LoVo (cell line): ENCODE results near the gene ZNF284.
"Not testable (repeated sequence)": the region's sequence is repeated elsewhere in the genome, so short reads cannot be mapped to it uniquely, and the experiment has no call there.

Experiments used
- DNase-seq: peaks from one replicate; pipeline ENCODE4 v3.0.0-alpha.2; 2016; ENCODE audit warnings: low spot score

The ZNF284 gene

DNA sequence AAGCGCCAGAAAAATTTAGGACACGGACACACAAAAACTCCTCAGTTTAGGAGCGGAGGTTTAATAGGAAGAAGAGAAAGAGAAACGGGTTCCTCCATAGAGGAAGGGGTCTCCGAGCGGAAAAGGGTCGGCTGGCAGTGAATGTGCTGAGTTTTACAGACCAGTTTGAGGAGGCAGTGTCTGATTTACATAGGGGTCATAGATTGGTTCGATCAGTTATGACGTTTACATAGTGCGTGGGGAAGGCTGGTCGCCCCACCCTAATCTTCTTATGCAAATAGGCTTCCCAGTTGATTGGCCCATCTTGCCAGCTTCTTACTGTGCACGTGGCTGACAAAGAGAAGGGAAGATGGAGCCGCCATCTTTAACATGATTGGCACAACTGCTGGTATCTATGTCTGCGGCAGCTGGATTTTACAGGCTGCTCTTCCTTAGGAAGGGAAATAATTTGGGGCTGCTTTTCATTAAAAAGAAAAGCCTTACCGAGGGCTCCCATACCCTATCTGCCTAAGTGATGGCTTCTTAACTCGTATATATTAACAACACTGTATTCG, 40.0 kb downstream of the ZNF284 start:
- DNase-seq = no peak

DNA sequence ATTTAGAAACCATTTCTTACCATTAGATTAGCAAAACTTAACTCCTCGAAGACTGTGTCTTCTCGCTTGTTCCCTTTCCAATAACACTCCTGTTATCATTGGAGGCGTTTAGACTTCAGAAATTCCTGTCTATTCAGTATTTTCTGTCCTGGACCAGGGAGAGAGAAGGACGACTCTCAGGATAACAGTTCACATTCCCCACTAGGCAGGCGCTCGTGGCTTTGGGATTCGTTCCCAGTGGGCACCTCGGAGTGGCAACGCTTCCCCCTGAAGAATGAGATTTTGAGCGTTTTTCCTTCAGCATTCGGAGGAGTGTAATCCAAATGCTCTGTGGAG, 40.8 kb downstream of the ZNF284 start:
- no peak for DNase-seq

DNA sequence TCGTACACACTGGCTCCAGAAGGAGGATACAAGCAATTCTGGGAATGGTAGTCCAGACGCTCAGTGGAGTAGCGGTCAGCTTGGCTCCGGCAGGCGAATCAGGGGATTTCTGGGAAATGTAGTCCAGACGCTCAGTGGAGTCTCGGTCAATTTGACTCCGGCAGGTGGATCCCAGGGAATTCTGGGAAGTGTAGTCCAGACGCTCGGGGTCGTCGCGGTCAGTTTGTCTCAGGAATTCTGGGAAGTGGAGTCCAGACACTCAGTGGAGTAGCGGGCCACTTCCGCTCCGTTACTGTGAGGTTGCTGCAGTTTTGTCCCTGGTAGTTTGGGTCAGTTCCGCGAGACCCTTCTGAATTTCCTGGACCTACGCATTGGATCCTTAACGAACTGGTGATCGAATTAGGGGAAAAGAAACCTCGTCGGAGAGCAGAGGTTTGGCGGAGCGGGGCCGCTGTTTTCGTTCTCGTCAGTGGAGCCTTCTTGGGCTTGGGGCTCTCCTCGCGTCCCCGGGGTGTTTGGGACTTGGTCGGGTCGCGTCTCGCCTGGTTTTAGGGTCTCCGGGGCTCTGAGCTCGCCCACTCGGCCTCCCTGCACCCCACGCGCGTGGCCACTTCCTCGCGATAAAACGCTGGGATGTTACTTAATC, 41.3 kb downstream of the ZNF284 start, which contains the start of gene ZNF225:
TSS of gene ZNF225 (plus strand) at position 262 of the 646 bp plus-strand sequence. CDS start 2,429 bp downstream, outside the sequence.
- peak; percentile 87 for DNase-seq

DNA sequence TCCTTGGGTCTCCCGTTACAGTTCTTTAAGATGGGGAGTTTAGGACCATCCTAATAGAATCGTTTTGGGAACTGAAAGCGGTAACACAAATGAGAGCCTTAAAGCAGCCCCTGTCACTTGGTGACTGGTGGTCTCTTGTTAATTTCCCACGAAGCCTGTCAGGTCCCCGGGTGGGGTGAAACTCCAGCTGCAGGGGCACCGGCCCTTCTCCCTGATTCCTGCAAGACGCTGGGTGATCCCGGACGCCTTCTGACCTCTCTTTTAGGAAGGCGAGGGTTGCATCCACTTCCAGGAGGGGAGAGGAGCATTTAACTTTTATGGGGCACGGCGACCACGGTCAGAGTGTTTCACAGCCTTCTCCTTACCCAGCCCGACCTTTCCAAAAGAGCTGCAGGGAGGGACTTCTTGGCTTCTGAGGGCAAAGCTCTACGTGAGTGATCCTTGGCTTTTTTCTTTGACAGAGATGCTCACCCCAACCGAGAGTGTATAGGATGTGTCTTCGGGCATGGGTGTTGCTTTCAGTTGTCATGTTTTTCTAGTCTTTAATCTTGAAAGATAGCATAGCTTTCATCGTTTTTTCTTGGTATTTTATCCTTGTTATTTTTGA, 41.9 kb downstream of the ZNF284 start:
- DNase-seq = no peak

DNA sequence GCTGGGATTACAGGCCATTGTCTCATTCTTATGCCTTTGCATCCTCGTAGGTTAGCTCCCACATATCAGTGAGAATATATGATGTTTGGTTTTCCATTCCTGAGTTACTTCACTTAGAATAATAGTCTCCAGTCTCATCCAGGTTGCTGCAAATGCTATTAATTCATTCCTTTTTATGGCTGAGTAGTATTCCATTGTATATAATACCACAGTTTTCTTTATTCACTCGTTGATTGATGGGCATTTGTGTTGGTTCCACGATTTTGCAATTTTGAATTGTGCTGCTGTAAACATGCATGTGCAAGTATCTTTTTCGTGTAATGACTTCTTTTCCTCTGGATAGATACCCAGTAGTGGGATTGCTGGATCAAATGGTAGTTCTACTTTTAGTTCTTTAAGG, 49.2 kb downstream of the ZNF284 start:
- DNase-seq = not testable (repeated sequence)

DNA sequence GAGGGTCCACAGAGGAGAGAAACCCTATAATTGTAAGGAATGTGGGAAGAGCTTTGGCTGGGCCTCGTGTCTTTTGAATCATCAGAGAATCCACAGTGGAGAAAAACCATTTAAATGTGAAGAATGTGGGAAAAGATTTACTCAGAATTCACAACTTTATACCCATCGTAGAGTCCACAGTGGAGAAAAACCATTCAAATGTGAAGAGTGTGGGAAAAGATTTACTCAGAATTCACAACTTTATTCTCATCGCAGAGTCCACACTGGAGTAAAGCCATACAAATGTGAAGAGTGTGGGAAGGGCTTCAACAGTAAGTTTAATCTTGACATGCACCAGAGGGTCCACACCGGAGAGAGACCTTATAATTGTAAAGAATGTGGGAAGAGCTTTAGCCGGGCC, 60.0 kb downstream of the ZNF284 start:
- DNase-seq = no peak
